GM12891 (cell line): ENCODE results near the gene FAM72C. TPM values are rescaled to one million over a fixed set of nuclear protein-coding genes. Genes with fewer than 3 reads are reported as not detected.
"Not testable (repeated sequence)": the region's sequence is repeated elsewhere in the genome, so short reads cannot be mapped to it uniquely, and the experiment has no call there.

Experiments
- DNase-seq: peaks from one replicate; pipeline ENCODE4 v3.0.0; 2011; ENCODE audit warnings: low spot score; ENCODE audit not compliant: insufficient read length
- FAIRE-seq: peaks from 2 replicates; lab custom pipeline; 2011; peaks lifted over from hg19 to GRCh38; lab: Jason Lieb, UNC
- polyA plus RNA-seq: library from polyadenylated mRNA; unstranded; fragments of >200 nt; gene quantifications from one replicate; pipeline ENCODE4 v1.2.1, GENCODE V29; 2012; ENCODE audit warnings: low read depth, missing spikeins, inconsistent platforms; ENCODE audit not compliant: missing spikeins

Gene FAM72C
- polyA plus RNA-seq, result 5.0 TPM

DNA sequence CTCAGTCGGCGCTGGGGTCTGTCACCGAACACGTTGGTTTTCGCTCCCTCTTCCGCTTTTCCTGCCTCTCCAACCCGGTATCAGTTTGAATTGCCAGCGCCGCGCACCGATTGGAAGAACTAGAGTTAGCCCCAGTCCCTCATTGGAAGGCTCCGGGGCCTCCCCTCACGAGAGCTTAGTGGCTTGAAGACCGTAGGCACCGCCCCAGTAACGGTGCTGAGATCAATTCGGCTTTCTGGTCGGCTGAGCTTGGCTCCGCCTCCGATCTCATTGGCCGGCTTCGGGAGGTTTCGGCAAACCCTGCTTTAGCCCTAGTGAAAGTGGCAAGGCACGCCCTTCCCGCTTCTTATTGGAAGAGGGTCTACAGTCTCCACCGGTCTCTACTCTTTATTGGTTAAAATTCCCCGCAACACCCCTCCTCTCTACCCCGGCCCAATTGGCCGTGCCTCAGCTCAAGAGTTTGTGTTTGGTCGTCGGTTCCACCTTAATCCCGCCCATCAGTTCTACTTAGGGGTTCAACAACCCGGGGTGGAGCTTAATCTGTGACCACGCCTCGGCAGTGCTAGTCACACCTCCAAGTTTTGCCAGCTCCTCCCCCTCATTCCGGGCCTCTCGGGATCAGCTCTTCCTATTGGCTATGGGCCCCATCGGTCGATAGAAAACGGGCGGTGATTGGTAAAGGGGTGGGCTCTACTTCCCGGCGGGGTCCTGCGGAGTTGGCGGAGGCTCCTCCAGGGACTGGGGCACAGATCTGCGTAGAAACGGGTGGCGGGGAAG lies at the start of gene FAM72C:
Gene FAM72C (minus strand): TSS at position 63 of the 777 bp plus-strand sequence. CDS start 845 bp downstream, outside the sequence.
- FAIRE-seq, DNase-seq: not testable (repeated sequence)

DNA sequence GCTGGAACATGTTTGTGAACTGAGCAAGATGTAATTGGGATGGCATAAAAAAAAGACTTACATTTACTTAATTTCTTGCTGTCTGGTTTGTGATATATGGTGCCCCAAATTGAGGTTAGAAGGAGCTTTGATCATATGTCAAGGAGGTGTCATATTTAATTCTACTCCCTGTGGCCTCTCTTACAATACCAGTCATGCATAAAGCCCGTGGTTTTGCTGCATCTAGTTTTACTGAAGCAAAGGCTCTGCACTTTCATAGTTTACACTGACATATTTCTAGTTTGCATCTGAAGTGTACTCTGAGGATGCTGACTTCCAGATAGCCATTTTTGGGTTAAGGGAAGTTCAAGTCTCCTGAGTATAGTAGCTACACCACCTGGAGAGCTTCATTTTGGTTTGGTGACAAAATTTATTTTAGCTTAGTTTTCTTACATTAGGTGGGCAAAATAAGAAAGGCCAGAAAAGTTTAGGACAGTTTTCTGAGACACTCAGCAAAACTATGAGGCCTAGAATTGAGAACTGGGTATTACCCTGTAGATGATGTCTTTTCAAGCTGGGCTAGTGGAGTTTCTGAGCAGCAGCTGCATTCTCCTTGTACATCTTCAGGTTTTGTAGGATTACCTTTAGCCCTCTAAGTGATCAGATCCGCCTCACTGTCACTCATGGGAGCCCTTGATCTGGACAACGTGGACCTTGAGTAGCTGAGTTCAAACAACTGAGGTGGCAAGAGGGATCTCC lies 48.4 kb upstream of the FAM72C start:
- FAIRE-seq, DNase-seq: not testable (repeated sequence)

DNA sequence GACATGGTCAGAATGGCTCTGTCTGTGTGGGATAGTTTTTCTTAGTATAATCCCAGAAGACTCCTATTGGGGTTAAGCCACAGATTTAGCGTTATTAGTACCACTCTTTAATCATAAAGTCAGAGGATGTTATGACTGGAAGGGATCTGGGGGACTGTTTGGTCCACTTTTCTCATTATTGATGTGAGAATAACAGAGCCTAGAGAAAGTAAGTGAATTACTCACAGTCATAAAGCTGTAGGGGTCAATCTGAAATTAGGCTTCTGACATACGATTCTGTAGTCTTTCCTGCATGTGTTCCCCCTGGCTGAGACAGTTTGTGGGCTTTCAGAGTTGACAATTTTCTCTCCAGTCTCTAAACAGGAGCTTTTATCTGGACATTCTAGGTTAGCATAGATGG lies 47.3 kb upstream of the FAM72C start:
- not testable (repeated sequence) for FAIRE-seq, DNase-seq

DNA sequence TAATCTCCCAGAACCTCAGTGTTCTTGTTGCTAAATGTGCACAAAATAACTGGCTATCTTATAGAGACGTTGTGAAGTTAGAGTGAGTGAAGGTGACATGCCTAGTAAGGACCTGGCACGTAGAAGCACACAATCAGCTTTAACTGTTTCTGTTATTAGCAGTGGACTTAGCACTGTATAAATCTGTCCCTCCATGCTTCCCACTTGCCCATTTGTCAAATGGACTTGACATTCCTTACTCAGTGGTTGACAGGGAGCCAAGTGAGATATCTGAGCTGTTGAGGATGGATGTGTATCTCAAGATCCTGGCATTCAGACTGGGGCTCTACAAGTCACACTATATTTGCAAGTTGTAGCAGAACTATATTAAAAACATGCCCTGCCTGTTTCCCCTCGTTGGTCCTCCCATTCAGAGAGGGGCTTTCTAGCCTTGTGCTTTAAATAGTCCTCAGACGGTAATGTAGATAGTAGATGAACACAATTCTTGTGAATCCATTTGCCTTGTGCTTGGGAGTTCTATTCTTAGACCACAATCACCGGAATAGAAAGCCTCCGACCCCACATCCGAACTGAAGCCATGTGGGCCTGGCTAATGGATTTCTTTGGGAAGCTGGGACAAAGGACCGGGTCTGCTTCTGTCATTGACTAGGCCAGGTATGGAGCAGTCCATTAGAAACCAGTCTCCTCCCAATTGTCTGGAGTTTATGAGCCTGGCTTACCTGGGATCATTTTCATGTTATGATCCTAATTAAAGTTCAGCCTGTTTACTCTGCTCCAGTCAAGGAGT lies 43.6 kb upstream of the FAM72C start:
- FAIRE-seq, DNase-seq: not testable (repeated sequence)

DNA sequence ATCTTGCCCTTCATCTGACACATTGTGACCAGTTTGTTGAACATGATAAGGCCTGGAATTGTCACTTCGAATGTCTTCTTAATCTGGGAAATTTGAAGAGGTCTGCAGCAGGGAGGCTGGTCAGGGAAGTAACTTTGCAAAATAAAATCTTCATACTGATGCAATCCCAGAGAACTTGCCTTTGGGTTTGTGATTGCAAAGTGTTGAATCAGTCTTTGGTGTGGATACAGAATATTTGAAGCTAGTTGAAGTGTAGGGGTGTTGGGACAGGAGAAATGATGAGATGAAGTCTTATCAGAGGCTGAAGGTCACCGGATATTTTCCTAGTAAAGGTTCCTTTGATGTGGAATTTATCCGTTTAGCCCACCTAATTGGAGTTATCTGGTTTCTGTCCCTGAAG lies 42.7 kb upstream of the FAM72C start:
- not testable (repeated sequence) for DNase-seq, FAIRE-seq

DNA sequence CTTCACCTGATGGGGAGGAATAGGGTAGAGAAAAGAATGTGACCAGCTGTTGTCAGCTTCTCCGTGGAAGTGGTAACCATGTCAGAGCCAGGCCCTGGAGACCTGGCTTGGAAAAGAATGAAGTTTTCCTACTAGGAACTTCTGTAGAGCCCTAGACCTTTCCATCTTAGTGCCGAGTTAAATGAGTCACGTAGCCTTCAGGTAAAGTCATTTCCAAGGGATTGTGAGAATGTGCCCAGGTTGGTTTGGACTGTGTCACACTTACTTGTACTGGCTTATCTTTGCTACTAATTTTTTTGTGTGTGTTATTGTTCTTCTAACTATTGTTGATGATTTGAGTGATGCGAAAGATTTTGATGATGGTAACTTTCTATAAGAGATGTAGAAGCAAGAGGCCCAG lies 42.3 kb upstream of the FAM72C start:
- DNase-seq, FAIRE-seq: not testable (repeated sequence)

DNA sequence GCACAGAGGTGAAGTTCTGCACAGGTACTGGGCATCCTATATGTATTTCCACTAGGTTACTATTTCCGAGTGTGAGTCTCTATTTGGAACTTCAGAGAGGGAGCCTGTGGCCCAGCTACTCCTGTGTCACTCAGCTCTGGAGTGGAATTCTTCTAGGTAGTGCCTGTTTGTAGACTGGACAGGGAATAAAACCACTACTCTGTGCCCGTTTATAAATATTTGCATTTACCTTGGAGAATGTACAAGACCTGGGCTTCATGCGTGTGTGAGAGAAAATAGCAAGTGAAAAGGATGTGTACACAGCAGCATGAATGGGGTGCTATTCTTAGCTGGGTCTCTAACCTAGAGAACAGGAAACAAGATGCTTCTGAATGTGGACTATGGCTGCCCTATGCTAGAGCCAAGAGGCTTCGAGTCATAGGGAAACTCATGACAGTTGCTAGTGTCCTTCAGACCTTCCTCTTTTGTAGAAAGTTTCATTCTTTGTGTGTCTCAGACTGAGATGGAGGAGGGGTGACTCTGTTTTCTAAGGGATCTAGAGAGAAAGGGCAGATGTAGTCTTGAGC lies 40.5 kb upstream of the FAM72C start:
- DNase-seq, FAIRE-seq: not testable (repeated sequence)

DNA sequence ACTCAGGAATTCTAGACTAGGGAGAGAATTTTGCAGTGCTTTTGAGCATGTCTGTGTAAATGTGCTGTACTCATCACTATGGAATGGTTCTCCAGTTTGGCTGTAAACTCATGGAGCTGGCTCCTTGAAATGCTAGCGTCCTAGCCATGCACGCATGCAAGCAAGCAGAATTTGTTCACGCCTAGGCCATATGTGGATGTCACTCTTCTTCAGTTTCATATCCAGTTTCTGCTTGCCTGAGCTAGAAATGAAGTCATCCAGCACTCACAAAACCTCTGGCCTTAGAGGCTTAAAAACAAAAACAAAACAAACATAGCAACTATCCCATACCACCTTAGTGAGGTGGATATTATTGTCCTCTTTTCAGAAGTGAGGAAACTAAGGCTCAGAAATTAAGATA lies 37.6 kb upstream of the FAM72C start:
- not testable (repeated sequence) for FAIRE-seq, DNase-seq

DNA sequence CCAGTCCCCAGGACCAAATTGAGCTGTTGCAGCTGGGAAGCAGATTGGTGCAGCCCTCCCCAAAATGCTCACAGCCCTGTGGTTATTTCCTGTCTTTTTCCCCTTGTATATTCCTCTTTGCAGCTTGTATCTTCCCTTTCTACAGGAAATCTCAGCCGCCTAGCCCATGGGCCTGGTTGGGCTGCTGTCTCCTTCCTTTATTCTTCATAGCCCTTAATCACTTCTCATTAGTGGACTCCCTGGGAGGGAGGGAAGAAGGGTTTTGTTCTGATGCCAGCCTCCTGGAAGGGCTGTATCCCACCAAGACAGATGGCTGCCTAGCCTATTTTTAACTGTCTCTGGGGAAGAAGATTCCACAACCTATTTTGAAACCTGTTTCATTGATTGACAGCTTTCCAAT lies 32.5 kb upstream of the FAM72C start:
- not testable (repeated sequence) for DNase-seq, FAIRE-seq

DNA sequence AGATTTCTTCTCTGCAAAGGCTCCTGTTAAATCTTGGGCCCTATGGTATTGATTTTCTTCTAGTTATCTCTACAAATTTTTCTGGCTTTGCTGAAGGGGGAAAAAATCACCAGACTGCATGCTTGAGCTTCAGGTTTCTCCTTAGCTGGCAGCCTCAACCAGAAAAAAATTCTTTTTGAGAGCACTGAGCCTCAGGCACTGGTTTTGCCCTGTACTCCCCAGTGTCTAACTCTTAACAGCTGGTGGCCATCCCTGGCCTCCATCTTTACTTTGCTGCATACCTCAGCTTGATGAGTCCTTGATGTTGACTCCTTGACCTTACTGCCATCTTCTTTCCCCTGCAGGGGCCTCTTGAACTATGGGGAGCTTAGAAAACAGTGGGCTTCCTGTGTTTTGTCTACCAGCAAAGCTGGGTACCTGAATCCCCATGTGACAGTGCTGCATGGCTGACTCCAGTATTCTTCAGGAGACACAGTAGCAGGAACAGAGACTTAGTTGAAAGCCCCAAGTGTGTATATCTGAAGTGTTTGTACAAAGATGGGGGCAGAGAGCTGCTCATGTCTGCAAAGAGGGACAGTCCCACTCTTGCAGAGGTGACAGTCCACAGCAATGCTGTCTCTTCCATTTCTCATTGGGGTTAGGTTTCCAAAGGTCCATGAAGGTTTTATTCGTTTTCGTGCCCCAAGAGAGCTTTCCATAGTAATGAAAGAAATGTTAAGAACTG lies 31.7 kb upstream of the FAM72C start:
- DNase-seq, FAIRE-seq: not testable (repeated sequence)

DNA sequence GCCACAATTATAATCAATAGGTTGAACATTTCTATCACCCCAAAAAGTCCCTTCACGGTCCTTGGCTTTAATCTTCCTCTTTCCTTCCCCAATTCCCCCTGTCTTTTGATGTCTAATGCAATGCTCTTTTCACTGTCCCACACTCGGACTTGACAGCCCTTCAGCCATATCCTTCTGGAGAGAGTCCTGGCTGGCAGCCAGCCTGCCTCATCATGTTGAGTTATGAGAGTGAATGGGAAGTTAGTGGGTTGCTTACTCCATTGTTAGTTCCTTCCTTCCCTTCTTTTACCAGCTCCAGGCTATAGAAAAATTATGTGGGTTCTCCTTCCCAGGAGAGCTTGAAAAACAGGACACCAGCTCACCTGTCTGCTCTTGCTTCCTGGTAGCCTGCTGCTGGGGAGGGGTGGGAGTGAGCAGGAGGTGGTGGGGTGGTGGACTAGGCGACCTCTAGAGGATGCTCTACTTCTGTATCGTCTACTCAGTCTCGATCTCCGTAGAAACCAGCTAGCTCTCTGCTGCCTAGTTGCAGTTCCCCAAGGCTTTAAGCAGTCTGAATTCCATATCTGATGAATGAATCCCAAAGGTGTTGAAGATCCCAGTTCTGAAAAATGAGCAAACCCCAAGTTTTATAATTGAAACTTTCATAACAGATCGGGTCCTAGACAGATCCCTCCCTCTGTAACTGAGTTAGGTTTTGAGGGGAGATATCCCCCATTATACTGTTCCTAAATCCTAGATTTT lies 30.5 kb upstream of the FAM72C start:
- not testable (repeated sequence) for DNase-seq, FAIRE-seq

DNA sequence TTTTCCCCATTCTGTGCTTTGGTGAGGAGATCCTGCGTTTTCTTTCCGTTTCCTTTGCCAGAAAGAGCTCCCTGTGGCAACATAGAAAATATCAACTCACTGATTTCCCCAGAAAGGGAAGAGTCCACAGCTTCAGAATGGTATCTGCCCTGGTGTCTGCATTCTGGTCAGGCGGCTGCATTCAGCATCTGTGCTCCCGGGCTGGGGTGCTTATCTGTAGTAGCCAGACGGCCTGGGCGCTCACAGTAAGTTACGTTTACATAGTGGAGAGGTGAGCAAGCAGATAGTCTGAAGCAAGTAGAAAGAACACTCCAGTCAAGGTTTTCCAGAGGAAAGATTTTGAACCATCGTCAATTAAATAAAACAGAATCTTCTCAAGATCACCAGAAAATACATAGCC lies 29.3 kb upstream of the FAM72C start:
- not testable (repeated sequence) for DNase-seq, FAIRE-seq

DNA sequence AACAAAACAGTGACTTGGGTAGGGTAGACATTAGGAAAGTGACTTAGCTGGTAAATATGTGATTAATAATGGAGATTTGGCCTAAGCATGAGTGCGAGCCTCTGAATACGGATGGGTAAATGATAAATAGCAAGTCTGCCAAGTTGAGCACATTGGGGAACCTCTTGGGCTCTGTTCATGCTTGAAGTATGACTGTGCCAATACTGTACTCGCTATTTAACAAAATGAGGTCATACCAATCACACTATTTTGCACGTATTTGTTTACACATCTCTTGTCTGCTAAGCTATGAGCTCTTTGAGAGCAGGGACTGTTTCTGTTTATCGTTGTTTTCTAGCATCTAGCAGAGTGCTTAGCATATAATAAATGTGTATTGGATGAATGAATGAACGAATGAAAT lies 24.2 kb upstream of the FAM72C start:
- DNase-seq, FAIRE-seq: not testable (repeated sequence)

DNA sequence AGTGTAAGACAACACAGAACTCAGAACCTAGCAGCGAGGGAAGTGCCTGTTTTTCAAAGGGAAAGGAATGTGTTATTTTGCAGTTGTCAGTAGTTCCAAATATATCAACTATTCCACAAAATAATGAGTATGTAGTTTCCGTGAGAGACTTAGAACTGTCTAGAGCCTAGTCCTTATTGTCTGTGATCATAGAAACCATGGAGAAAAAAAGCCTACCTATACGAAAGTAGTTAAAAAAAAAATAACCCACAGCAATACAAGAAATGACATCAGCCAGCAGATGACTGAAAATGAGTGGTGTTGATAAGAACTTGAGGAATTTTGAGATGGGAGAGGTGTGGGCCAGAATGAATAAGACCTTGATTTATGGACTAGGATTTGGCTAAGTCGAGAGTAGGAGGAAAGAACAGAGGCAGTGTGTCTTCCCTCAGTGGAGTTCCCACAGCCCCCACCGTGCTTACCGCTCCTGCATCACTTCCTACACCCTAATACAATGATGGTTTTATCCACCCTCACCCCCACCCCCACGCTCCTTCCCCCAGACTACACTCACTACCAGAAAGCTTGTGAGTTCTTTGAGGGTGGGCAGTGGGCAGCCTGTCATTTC lies 21.6 kb upstream of the FAM72C start:
- not testable (repeated sequence) for FAIRE-seq, DNase-seq

DNA sequence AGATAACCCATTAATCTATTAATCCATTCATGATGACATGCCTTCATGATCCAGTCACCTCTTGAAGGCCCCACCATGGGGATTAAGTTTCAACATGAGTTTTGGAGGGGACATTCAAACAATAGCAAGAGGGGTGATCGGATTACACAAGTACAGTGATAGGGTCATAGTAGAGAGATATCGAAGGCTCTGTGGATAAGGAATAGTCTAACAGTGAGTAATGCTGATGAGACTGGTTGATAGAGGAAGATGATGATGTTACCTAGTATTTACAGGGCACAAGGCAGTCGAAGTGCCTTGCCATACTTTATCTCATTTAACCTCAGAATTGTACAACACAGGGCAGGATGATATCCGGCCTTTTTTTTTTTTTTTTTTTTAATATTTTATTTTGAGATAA lies 18.9 kb upstream of the FAM72C start:
- FAIRE-seq, DNase-seq: not testable (repeated sequence)

DNA sequence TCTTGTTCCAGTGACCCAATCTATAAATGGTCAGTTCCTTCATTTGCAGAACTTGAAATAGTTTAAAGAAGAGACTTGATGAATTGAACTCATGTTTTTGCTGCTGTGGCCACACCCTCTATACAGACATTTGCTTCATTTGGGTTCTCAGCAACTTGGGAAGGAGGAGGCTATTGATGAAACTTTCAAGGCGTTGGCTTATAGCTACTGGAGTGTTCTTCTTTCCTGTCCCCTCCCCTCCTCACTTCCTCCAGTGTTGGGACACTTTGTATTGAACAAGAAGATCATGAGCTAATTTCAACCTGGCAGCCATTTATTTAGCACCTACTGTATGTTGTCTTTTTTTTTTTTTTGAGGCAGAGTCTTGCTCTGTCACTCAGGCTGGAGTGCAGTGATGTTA lies 17.9 kb upstream of the FAM72C start:
- not testable (repeated sequence) for DNase-seq

DNA sequence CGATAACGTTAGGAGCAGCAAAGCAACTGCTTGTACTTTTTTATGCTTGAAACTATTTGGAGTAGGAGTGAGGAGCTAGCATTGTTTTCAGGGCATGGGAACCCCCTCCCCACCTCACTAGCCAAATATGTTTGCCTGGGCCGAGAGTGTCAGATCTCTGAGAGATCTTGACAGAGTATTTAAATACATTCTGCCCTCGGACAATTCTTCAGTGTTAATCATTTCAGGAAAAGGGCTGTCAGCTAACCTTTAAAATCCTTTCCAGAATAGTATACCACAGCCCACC lies 17.6 kb upstream of the FAM72C start:
- not testable (repeated sequence) for DNase-seq, FAIRE-seq

More for the DNA sequence above, 17.9 kb upstream of the FAM72C start:
- FAIRE-seq, result not testable (repeated sequence)
